Measurements from ENCODE around the gene TTLL5. TPM values are rescaled to one million over a fixed set of nuclear protein-coding genes. Genes with fewer than 3 reads are reported as not detected.
A peak's percentile ranks its signal among the peaks of the same experiment; 100 is the strongest.

TTLL5 gene
- total and polyA plus RNA-seq, 2 of the 13 experiments (the other 11 are each of a cell fraction or from before 2014, with no cell fraction given), result 11.8 to 18.8 TPM

- TF ChIP-seq PAXIP1 (CRISPR knock-in tag; conservative IDR thresholded peaks at IDR 0.05) (peak; percentile 70), ZBTB42 (CRISPR knock-in tag; IDR thresholded peaks at IDR 0.05) (no peak), HOMEZ (CRISPR knock-in tag; IDR thresholded peaks at IDR 0.05; ENCODE audit: low read depth) (peak; percentile 94), PHF8 (CRISPR knock-in tag; IDR thresholded peaks at IDR 0.05) (no peak), ETV5 (CRISPR knock-in tag; IDR thresholded peaks at IDR 0.05; ENCODE audit: borderline replicate concordance) (peak; percentile 97), ZNF678 (CRISPR knock-in tag; IDR thresholded peaks at IDR 0.05) (no peak), PAX8 (CRISPR knock-in tag; IDR thresholded peaks at IDR 0.05; ENCODE audit: borderline replicate concordance) (no peak), ZNF18 (CRISPR knock-in tag; IDR thresholded peaks at IDR 0.05; ENCODE audit: insufficient replicate concordance) (no peak), ZFYVE20 (CRISPR knock-in tag; IDR thresholded peaks at IDR 0.05; ENCODE audit: borderline replicate concordance, low read depth) (no peak), DBP (CRISPR knock-in tag; IDR thresholded peaks at IDR 0.05; ENCODE audit: not compliant biosample characterization) (no peak), KAT7 (CRISPR knock-in tag; IDR thresholded peaks at IDR 0.05; ENCODE audit: borderline replicate concordance) (no peak), ZNF670 (CRISPR knock-in tag; IDR thresholded peaks at IDR 0.05; ENCODE audit: borderline replicate concordance) (0 out of 2 replicates have a peak, but pooled peaks have one; percentile 26), ZNF260 (CRISPR knock-in tag; IDR thresholded peaks at IDR 0.05; ENCODE audit: borderline replicate concordance, low read depth) (no peak), ZNF235 (CRISPR knock-in tag; IDR thresholded peaks at IDR 0.05; ENCODE audit: borderline replicate concordance) (no peak), CBX2 (IDR thresholded peaks at IDR 0.05; ENCODE audit: low read depth, low read length) (no peak), CBX2 (CRISPR knock-in tag; IDR thresholded peaks at IDR 0.05; ENCODE audit: low read depth) (no peak), NR2F1 (CRISPR knock-in tag; IDR thresholded peaks at IDR 0.05) (no peak), GMEB2 (CRISPR knock-in tag; IDR thresholded peaks at IDR 0.05; ENCODE audit: low read depth) (no peak), DR1 (CRISPR knock-in tag; IDR thresholded peaks at IDR 0.05) (no peak), ATF7 (IDR thresholded peaks at IDR 0.05) (peak; percentile 78), ATF7 (CRISPR knock-in tag; IDR thresholded peaks at IDR 0.05) (peak; percentile 87; the same call in 1 of the 2 replicates), ZNF468 (CRISPR knock-in tag; IDR thresholded peaks at IDR 0.05) (no peak)
Measured at GRCh38 chr14:75989134-75989533, 328.1 kb downstream of the TTLL5 start (continued).
